ENCODE data around the gene LIG1.

LIG1 gene

GRCh38 chr19:48069435-48069834, 100.7 kb downstream of the LIG1 start:
- DNase-seq, result no peak
